ENCODE results near the gene SLC25A43.

DNA sequence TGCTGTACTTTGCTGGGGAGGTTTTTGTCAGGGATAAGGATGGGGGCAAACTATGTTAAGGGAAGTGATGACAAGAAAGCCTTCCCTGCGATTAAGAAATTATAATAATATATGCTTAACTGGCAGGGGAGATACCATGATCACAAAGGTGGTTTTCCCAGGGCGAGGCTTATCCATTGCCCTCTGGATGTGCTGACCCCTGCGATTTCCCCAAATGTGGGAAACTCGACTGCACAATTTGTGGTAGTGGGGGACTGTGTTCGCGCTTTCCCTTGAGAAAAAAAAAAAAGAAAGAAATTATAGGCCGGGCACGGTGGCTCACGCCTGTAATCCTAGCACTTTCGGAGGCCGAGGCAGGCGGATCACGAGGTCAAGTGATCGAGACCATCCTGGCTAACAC lies 24.5 kb downstream of the SLC25A43 start:
- TF ChIP-seq, protein P1, sequence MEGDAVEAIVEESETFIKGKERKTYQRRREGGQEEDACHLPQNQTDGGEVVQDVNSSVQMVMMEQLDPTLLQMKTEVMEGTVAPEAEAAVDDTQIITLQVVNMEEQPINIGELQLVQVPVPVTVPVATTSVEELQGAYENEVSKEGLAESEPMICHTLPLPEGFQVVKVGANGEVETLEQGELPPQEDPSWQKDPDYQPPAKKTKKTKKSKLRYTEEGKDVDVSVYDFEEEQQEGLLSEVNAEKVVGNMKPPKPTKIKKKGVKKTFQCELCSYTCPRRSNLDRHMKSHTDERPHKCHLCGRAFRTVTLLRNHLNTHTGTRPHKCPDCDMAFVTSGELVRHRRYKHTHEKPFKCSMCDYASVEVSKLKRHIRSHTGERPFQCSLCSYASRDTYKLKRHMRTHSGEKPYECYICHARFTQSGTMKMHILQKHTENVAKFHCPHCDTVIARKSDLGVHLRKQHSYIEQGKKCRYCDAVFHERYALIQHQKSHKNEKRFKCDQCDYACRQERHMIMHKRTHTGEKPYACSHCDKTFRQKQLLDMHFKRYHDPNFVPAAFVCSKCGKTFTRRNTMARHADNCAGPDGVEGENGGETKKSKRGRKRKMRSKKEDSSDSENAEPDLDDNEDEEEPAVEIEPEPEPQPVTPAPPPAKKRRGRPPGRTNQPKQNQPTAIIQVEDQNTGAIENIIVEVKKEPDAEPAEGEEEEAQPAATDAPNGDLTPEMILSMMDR (IDR thresholded peaks at IDR 0.05; ENCODE audit: poor library complexity) = no peak
- TF ChIP-seq EZH2 (IDR thresholded peaks at IDR 0.05; ENCODE audit: borderline replicate concordance) (no peak), EZH2phosphoT487 (IDR thresholded peaks at IDR 0.05; ENCODE audit: low read depth, severe bottlenecking, unreplicated experiment) (no peak)
